Forelimb muscle (tissue), 1 donor: ENCODE data around the gene OBSCN. TPM values are rescaled to one million over a fixed set of nuclear protein-coding genes. Genes with fewer than 3 reads are reported as not detected.

Experiments used
- DNase-seq: peaks from one replicate; pipeline ENCODE4 v3.0.0-alpha.2; 2013; ENCODE audit warnings: low read depth
- polyA plus RNA-seq: library from polyadenylated mRNA; unstranded; fragments of 120-200 nt; gene quantifications from one replicate; pipeline ENCODE4 v1.2.1, GENCODE V29; 2013; ENCODE audit not compliant: insufficient read length

The OBSCN gene
- polyA plus RNA-seq, 1 donor, result 358 TPM

DNA sequence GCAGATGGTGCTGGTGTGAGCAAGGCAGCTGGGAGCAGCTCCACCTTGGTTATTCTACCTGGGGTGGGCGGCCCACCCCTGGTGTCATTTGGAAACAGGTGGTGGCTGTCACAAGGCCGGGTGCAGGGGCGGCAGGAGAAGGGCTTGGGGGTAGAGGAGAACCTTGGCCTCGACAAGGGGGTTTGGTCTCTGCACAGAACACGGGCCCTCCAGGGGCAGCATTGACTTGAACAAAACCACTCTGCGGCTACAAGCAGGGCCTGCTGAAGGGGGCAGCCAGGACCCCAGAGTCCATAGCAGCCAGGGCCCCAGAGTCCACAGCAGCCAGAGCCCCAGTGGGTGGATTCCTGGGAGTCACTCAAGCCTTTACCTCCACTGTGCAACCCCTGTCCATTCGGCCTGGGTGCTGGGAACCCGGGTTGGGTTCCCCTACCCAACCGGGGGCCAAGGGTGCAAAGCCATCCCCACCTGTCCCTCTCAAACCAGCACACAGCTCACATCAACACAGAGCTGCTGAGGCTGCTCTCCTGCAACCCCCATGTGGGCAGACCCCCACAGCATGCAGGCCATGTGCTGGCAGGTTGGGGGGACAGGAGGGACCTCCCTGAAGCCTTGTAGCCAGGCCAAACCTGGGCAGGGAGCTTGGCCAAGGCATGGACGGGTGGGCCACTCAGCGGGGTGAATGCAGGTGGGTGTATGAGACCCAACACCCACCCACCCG is 191.1 kb downstream of the OBSCN start:
- no peak for DNase-seq

- no peak for DNase-seq
These were observed 191.8 kb downstream of the OBSCN start for GRCh38 chr1:228399531-228400236.

- no peak for DNase-seq
These were observed 192.4 kb downstream of the OBSCN start for GRCh38 chr1:228400237-228400651.

- no peak for DNase-seq
These were observed 193.0 kb downstream of the OBSCN start for GRCh38 chr1:228400692-228401454.

DNA sequence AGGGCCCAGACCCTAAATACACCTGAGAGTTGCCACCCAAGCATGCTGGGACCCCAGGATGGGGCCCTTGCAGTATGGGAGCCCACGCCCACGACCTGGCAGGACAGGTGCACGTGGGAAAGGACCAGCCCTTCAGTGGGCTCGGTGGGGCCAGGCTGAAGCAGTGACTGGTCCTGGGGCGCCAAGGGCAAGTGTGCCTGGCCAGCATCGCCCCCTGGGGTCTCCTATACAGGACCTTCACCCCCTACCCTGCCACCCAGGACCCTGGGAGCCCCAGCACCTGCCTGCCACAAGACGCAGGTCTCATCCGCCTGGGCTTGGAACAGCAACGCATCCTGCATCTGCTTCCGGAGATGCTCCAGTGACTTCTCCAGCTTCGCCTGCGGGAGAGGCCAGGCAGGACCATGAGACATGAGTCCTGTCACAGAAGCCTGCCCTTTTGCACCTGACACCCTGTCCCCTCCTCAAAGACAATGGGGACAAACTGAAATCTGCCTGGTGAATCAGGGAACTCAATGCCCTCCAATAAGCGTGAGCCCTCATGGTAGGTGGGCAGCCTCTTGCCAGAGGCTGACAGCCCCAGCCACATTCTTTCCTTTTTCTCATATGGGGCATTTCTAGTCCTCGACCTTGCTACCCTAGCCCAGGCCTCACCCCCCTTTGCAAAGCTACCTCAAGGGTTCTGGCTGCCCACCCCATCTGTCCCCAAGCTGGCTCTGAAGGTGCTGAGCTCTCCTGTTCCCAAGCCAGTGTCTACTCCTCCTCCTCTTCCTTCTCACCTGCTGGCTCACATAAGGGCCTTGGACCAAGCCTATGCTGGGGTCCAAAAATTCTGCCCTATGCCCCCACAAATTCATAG is 194.2 kb downstream of the OBSCN start:
- no peak for DNase-seq

- DNase-seq, result no peak
These were observed 194.8 kb downstream of the OBSCN start for GRCh38 chr1:228402641-228403025.

DNA sequence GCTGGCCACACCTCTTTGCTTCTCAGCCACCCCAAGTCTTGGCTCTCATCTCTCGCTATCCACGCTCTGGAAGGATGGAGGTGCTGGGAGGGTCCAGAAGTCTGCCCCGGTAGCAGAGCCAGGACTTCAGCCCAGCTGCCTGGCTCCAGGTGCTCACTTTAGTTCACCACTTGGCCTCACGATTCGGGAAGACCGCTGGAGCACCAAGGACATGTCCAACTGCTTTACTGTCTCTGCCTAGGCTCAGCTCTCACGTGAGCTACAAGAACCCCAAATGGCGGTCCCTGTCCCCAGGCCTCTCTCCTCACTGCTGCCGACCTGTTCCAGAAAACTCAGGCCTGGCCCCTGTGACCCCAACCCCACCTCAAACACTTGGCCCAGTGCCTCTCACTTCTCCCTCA is 195.4 kb downstream of the OBSCN start:
- no peak for DNase-seq

- DNase-seq, result no peak
These were observed 196.4 kb downstream of the OBSCN start for GRCh38 chr1:228404107-228404720.

- no peak for DNase-seq
These were observed 197.5 kb downstream of the OBSCN start for GRCh38 chr1:228405200-228405978.

GRCh38 chr1:228405979-228406228 is 198.1 kb downstream of the OBSCN start:
- DNase-seq, result no peak

- no peak for DNase-seq
These were observed 199.5 kb downstream of the OBSCN start for GRCh38 chr1:228407106-228408040.

GRCh38 chr1:228408041-228408868 is 200.4 kb downstream of the OBSCN start:
- DNase-seq, result no peak

DNA sequence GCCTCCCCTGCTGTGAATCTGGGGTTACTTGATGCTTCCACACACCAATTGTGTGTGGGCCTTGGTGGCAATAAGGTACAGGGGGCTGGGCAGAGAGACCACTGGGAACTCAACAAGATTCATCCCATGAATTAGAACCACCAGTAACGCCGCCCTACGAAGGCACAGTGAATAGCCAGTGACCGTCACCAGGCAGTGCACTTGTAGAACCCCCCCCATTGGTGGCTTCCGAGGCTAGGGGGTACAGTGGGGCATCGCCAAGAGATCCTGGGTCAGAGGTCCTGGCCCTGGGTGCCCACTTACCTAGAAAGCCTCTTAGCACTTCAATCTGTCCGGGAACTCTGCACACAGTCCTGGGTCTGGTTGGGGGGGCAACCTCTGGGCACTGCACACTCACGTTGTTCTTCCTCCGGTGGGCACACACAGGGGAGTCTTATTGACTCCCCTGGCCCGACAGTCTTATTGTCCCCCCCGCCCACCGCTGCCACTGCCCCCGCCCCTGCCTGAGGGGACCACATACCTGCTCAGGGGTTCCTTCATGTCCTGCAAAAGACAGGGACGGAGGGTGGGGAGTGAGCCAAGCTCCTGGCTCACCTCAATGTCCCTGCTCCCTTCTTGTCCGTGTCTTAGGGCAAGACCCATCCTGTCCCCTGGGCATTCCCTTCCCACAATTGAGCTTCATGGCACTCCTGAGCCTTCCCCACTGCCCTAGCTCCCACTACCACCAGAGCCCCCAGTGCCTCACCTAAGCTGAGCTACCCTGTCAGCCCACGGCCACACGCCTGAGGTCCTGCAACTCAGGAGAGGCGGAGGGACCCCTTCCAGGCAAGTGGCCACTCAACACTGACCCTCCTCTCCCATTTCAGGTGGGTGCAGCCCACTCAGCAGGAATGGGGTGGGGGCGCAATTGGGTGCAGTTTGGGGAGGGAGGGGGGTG is 201.3 kb downstream of the OBSCN start:
- DNase-seq, result no peak

DNA sequence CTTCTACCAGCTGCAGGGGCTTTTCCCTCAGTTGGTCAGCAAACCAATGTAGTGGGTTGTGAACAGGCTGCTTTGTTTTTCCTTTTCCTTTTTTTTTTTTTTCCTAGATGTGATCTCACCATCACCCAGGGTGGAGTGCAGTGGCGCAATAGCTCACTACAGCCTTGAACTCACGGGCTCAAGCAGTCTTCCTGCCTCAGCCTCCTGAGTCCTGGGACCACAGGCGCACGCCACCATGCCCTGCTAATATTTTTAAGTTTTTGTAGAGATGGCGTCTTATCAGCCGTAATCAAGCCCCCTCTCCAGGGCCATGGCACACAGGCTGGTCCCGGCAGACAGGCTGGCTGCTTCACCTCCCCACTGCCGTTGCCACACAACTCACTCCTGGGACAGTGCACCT is 202.2 kb downstream of the OBSCN start:
- no peak for DNase-seq

DNA sequence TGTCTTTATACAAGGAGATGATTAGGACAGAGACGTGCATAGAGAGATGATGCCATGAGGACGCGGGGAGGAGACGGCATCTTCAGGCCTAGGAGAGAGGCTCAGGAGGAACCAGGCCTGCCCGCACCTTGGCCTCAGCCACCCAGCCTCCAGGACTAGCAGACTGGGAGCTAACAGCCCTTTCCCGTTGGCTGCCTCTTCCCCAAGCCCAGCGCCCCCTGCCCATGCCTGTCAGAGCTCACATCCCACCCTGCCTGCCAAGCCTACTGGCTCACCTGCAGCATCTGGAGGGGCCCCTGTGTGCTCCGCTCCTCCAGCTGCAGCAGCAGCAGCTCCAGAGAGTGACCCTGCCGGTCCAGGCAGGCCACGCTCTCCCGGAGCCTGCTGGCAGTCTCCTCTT is 202.8 kb downstream of the OBSCN start:
- DNase-seq, result no peak

DNA sequence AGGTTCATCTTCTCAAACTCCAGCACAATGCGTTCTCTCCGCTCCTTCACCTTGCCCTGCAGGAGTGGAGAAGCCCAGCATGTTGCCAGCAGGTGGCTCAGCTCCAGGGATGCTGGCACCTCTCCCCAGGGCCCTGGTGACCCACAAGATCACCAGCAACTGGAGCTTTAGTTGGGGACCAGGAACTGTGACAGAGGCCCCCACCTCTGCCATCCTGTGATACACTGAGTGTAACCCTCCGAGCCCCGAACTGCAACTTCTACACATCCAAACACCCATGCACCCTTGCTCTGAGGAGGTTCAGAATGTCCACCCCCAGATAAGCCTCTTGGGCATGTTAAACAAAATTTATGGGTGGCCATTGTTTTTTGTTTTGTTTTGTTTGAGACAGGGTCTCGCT is 203.3 kb downstream of the OBSCN start:
- no peak for DNase-seq

GRCh38 chr1:228411548-228412430 is 203.9 kb downstream of the OBSCN start:
- no peak for DNase-seq
